Hepatocyte (in vitro differentiated cells): ENCODE results near the gene CILP2. TPM values are rescaled to one million over a fixed set of nuclear protein-coding genes. Genes with fewer than 3 reads are reported as not detected.

ENCODE experiments used
- DNase-seq: peaks from one replicate; pipeline ENCODE4 v3.0.0-alpha.2; 2016; ENCODE audit warnings: low spot score
- H2AFZ ChIP-seq: fragments of 200-600 bp; sonication (generic); 2 replicates; pipeline ENCODE4 v1.6.0; 2016; ENCODE audit warnings: antibody characterized with exemption, mild to moderate bottlenecking
- H3K27ac ChIP-seq: fragments of 200-600 bp; sonication (generic); 2 replicates; pipeline ENCODE4 v1.5.1; 2016; ENCODE audit warnings: mild to moderate bottlenecking
- H3K27me3 ChIP-seq: fragments of 200-600 bp; sonication (generic); 2 replicates; pipeline ENCODE4 v1.6.1; 2016
- H3K36me3 ChIP-seq: fragments of 200-600 bp; sonication (generic); replicated peaks from 2 replicates; pipeline ENCODE4 v1.5.1; 2016; ENCODE audit warnings: low read depth; ENCODE audit not compliant: insufficient read depth
- H3K4me1 ChIP-seq: fragments of 200-600 bp; sonication (generic); 2 replicates; pipeline ENCODE4 v1.5.1; 2016; ENCODE audit warnings: mild to moderate bottlenecking, moderate library complexity; ENCODE audit not compliant: insufficient read depth
- H3K4me2 ChIP-seq: fragments of 200-600 bp; sonication (generic); 2 replicates; pipeline ENCODE4 v1.6.0; 2016
- H3K4me3 ChIP-seq: fragments of 200-600 bp; sonication (generic); 2 replicates; pipeline ENCODE4 v1.5.1; 2016; ENCODE audit warnings: mild to moderate bottlenecking
- H3K79me2 ChIP-seq: fragments of 200-600 bp; sonication (generic); 2 replicates; pipeline ENCODE4 v1.6.0; 2017; ENCODE audit warnings: mild to moderate bottlenecking
- H3K9me2 ChIP-seq: fragments of 200-600 bp; sonication (generic); replicated peaks from 2 replicates; pipeline ENCODE4 v1.6.0; 2017; ENCODE audit warnings: mild to moderate bottlenecking; ENCODE audit not compliant: insufficient read depth
- H3K9me3 ChIP-seq: fragments of 200-600 bp; sonication (generic); 2 replicates; pipeline ENCODE4 v1.5.1; 2016; ENCODE audit warnings: low read depth, mild to moderate bottlenecking
- H4K20me1 ChIP-seq: fragments of 200-600 bp; sonication (generic); 2 replicates; pipeline ENCODE4 v1.6.0; 2016; ENCODE audit warnings: mild to moderate bottlenecking; ENCODE audit not compliant: insufficient read depth, poor library complexity, severe bottlenecking
- CTCF ChIP-seq: fragments of 200-600 bp; sonication (generic); IDR thresholded peaks from 2 replicates; pipeline ENCODE4 v1.5.1; 2016; ENCODE audit warnings: antibody characterized with exemption, mild to moderate bottlenecking; ENCODE audit not compliant: poor library complexity
- EZH2 ChIP-seq: fragments of 200-600 bp; sonication (generic); IDR thresholded peaks from 2 replicates; pipeline ENCODE4 v1.6.1; 2016; ENCODE audit warnings: antibody characterized with exemption, mild to moderate bottlenecking, borderline replicate concordance
- EZH2phosphoT487 ChIP-seq: fragments of 200-600 bp; sonication (generic); IDR thresholded peaks from one replicate; pipeline ENCODE4 v1.6.1; 2018; ENCODE audit warnings: antibody characterized with exemption, mild to moderate bottlenecking, low read depth, moderate library complexity; ENCODE audit not compliant: unreplicated experiment, severe bottlenecking
- WGBS: methylation state at CpG from one replicate; pipeline ENCODE4 v1.1.6; 2016; ENCODE audit warnings: low lambda C conversion rate; ENCODE audit errors: missing lambda C conversion rate; 5-methylcytosine and 5-hydroxymethylcytosine counted together
- polyA plus RNA-seq: library from polyadenylated mRNA; unstranded; fragments of >200 nt; fragmentation: Nextera tagmentation; extraction: Ambion mirVana; gene quantifications from 2 replicates; pipeline ENCODE4 v1.2.1, GENCODE V29; 2016
- total RNA-seq: library from RNA; depleted of rRNA; stranded (reverse); fragments of >200 nt; gene quantifications from 2 replicates; pipeline ENCODE4 v1.2.3, GENCODE V29; 2014

CILP2 gene
- total and polyA plus RNA-seq, 2 experiments from 2014 or later: 5.7 to 16.5 TPM

DNA sequence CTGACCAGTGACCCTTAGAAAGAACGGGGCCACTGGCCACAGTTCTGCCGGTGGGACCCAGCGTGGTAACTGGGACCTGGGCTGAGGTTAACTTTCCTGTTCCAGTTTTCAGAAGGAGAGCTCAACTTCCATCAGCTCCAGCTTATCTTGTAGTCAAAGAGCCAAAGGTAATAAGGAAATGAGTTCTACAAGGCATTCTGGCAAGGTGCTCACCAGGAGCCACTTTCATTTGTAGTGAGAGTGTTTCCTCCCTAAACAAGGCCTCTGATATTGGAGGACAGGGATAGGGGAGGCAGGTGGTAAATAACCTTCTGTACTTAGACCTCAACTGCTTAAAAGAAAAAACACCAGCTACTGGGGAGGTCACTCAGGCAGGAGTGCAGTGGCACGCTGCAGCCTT is 42.4 kb downstream of the CILP2 start:
- no peaks in the 10 kb centered on the region for H3K4me1 ChIP-seq
- no peak overlapping the region for H3K27ac ChIP-seq
- no peak for TF ChIP-seq EZH2
- TF ChIP-seq EZH2phosphoT487: no peak
- no peak for TF ChIP-seq CTCF
- H3K4me3 ChIP-seq: no peak overlapping the region
- H3K9me3 ChIP-seq: no peaks in the 10 kb centered on the region
- H3K4me2 ChIP-seq: no peak overlapping the region
- 96% methylated on average over 4 of the region's 4 CpGs for WGBS
- H3K79me2 ChIP-seq: no peaks in the 10 kb centered on the region
- H3K9me2 ChIP-seq: no peaks in the 10 kb centered on the region
- DNase-seq: no peak
- no peaks in the 10 kb centered on the region for H3K27me3 ChIP-seq
- no peaks in the 10 kb centered on the region for H3K36me3 ChIP-seq
- H2AFZ ChIP-seq: no peak overlapping the region
- no peaks in the 10 kb centered on the region for H4K20me1 ChIP-seq

- WGBS: 93% methylated on average over 13 of the region's 13 CpGs
- no peak overlapping the region for H3K27ac ChIP-seq
- no peak overlapping the region for H3K4me3 ChIP-seq
These were observed 43.3 kb downstream of the CILP2 start for GRCh38 chr19:19581391-19581790.

DNA sequence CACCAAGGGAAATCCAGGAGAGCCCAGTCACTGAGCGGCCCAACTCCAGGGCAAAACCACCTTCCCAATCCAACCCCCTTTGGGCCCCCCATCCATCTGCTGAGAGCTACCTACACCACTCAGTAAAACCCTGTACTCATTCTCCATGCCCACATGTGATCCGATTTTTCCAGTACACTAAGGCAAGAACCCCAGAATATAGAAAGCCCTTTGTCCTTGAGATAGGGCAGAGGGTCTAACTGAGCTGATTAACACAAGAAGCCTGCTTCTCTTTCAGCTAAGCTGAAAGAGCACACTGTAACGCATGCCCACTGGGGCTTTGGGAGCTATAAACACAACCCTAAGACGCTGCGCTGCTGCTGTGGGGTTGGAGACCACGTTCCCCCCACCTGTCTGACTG is 44.4 kb downstream of the CILP2 start:
- TF ChIP-seq EZH2: no peak
- TF ChIP-seq CTCF: no peak
- H3K4me3 ChIP-seq: no peak overlapping the region
- WGBS: 90% methylated on average over 6 of the region's 6 CpGs
- H3K9me2 ChIP-seq: no peaks in the 10 kb centered on the region
- no peak overlapping the region for H3K27ac ChIP-seq
- H2AFZ ChIP-seq: no peak overlapping the region
- no peak for DNase-seq
- no peaks in the 10 kb centered on the region for H3K27me3 ChIP-seq
- H3K4me1 ChIP-seq: no peaks in the 10 kb centered on the region
- H3K4me2 ChIP-seq: no peak overlapping the region
- no peaks in the 10 kb centered on the region for H3K9me3 ChIP-seq
- H4K20me1 ChIP-seq: no peaks in the 10 kb centered on the region
- no peaks in the 10 kb centered on the region for H3K36me3 ChIP-seq
- no peaks in the 10 kb centered on the region for H3K79me2 ChIP-seq

More at GRCh38 chr19:19581391-19581790, 43.3 kb downstream of the CILP2 start:
- DNase-seq: no peak
- TF ChIP-seq EZH2: no peak
- TF ChIP-seq EZH2phosphoT487: no peak
- no peak for TF ChIP-seq CTCF
- Histone ChIP-seq H3K36me3 (no peaks in the 10 kb centered on the region), H3K79me2 (no peaks in the 10 kb centered on the region), H3K9me3 (no peaks in the 10 kb centered on the region), H3K9me2 (no peaks in the 10 kb centered on the region), H2AFZ (no peak overlapping the region), H4K20me1 (no peaks in the 10 kb centered on the region), H3K27me3 (no peaks in the 10 kb centered on the region), H3K4me2 (no peak overlapping the region), H3K4me1 (no peaks in the 10 kb centered on the region)

- WGBS: 94% methylated on average over 6 of the region's 6 CpGs
- H3K4me3 ChIP-seq: no peak overlapping the region
- no peaks in the 10 kb centered on the region for H3K9me2 ChIP-seq
- H3K4me2 ChIP-seq: no peak overlapping the region
- no peaks in the 10 kb centered on the region for H4K20me1 ChIP-seq
- H3K79me2 ChIP-seq: no peaks in the 10 kb centered on the region
- no peak overlapping the region for H2AFZ ChIP-seq
- no peaks in the 10 kb centered on the region for H3K9me3 ChIP-seq
- no peak overlapping the region for H3K27ac ChIP-seq
- TF ChIP-seq CTCF: no peak
- no peak for TF ChIP-seq EZH2phosphoT487
- TF ChIP-seq EZH2: no peak
- DNase-seq: no peak
- no peaks in the 10 kb centered on the region for H3K4me1 ChIP-seq
- no peaks in the 10 kb centered on the region for H3K36me3 ChIP-seq
- no peaks in the 10 kb centered on the region for H3K27me3 ChIP-seq
These were observed 46.3 kb downstream of the CILP2 start for GRCh38 chr19:19584356-19584755.
